GM19035 (cell line): ENCODE data around the gene ZNHIT6.

Source experiments
- ATAC-seq: cut with Tn5 transposase; IDR thresholded peaks from one replicate; pipeline ENCODE4 v1.9.1; 2021; ENCODE audit not compliant: unreplicated experiment

The ZNHIT6 gene

GRCh38 chr1:85599681-85600080, 108.6 kb downstream of the ZNHIT6 start:
- no peak for ATAC-seq
